DOHH2 (cell line): ENCODE measurements around the gene UNC50.

Source experiments
- CTCF ChIP-seq: fragments of 200-600 bp; sonication (generic); IDR thresholded peaks from one replicate; pipeline ENCODE4 v1.5.1; 2014; ENCODE audit warnings: antibody characterized with exemption, mild to moderate bottlenecking, low read depth, low read length; ENCODE audit not compliant: poor library complexity, severe bottlenecking
- EZH2phosphoT487 ChIP-seq: fragments of 200-600 bp; sonication (generic); IDR thresholded peaks from 2 replicates; pipeline ENCODE4 v1.6.1; 2017; ENCODE audit warnings: borderline replicate concordance, mild to moderate bottlenecking, antibody characterized with exemption, low read length, moderate library complexity, mixed read lengths

GRCh38 chr2:98572676-98573075 lies 35.7 kb upstream of the UNC50 start:
- TF ChIP-seq CTCF (no peak), EZH2phosphoT487 (no peak)
